Retinal pigment epithelial cell (primary cell): Measurements from ENCODE around the gene NARF.

Source experiments
- DNase-seq: peaks from one replicate; pipeline ENCODE4 v3.0.0-alpha.2; 2010; ENCODE audit warnings: low read depth
- H3K4me3 ChIP-seq: 2 replicates; pipeline ENCODE4 v1.5.1; 2011; ENCODE audit warnings: mild to moderate bottlenecking, low read length, control low read depth, moderate library complexity
- TF ChIP-seq, protein P1 (sequence below): conservative IDR thresholded peaks from 2 replicates; pipeline ENCODE4 v1.5.1; 2011; ENCODE audit warnings: low read depth, low read length, control low read depth, inconsistent platforms

The NARF gene

DNA sequence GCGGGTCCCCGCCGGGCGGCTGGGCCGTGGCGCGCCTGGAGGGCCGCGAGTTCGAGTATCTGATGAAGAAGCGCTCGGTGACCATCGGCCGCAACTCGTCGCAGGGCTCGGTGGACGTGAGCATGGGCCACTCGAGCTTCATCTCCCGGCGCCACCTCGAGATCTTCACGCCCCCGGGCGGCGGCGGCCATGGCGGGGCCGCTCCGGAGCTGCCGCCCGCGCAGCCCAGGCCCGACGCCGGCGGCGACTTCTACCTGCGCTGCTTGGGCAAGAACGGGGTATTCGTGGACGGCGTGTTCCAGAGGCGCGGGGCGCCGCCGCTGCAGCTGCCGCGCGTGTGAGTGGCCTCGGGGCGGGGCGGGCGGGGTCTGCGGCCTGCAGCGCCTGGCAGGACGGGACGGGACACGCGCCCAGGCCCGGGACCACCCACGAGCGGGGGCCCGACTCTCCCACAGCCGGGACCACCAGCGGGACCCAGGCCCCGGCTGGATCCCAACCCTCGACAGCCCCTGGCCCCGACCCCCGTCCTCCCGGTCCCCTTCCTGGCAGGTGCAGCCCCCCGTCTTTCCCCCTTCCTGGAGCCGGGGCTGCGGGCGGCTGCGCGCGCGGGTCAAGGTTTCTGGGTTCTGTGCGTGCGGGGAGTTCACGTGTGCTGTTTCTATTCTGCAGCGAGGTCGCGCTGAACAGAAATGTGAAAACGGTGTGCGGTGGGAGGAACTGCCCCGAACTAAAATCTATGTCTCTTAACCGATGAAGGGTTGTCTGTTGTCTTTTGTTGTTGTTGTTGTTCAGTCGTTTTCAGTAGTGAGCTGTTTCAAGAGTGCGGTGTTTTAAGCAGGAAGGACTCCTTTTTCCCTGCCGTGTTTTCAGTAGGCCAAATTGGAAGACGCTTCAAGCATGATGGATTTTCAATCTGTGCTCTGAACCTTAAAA lies 61.7 kb downstream of the NARF start:
- TF ChIP-seq, protein P1, sequence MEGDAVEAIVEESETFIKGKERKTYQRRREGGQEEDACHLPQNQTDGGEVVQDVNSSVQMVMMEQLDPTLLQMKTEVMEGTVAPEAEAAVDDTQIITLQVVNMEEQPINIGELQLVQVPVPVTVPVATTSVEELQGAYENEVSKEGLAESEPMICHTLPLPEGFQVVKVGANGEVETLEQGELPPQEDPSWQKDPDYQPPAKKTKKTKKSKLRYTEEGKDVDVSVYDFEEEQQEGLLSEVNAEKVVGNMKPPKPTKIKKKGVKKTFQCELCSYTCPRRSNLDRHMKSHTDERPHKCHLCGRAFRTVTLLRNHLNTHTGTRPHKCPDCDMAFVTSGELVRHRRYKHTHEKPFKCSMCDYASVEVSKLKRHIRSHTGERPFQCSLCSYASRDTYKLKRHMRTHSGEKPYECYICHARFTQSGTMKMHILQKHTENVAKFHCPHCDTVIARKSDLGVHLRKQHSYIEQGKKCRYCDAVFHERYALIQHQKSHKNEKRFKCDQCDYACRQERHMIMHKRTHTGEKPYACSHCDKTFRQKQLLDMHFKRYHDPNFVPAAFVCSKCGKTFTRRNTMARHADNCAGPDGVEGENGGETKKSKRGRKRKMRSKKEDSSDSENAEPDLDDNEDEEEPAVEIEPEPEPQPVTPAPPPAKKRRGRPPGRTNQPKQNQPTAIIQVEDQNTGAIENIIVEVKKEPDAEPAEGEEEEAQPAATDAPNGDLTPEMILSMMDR, result no peak
- peak overlapping the region; percentile 77 for H3K4me3 ChIP-seq
- DNase-seq, result no peak

DNA sequence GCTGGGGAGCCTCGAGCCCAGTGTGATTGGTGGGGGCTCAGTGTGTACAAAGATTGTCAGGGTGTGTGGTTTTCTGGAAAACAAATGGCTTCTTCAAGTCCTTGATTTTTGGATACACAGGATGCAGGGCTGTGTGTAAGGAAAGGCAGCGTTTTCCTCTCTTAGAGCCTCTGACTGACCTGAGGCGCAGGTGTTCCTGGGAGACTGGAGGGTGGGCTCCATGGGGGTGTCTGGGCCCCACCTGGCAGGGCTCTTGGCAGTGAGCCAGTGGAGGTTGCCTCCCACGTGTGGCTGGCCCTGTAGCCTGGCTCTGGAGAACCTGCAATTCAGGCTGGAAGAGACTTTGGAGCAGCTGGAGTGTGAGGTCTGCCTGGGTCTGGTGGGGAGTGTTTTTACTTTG lies 66.0 kb downstream of the NARF start:
- no peak for DNase-seq
- TF ChIP-seq, protein P1, result no peak
- H3K4me3 ChIP-seq, result no peak overlapping the region

DNA sequence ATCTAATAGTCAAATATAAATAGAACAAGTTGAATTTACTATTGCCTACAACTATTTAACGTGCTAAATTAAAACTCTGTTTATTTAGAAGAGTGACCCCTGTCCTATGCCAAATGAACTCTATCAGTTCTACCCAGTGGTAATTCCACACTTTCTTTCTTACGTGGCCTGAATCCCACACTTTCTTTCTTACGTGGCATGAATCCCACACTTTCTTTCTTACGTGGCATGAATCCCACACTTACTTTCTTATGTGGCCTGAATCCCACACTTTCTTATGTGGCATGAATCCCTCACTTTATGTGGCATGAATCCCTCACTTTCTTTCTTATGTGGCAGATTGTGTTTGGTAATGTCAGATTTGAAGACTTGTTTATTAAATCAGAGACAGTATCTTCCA lies 67.2 kb downstream of the NARF start:
- TF ChIP-seq, protein P1, result no peak
- DNase-seq, result no peak
- H3K4me3 ChIP-seq, result no peak overlapping the region

DNA sequence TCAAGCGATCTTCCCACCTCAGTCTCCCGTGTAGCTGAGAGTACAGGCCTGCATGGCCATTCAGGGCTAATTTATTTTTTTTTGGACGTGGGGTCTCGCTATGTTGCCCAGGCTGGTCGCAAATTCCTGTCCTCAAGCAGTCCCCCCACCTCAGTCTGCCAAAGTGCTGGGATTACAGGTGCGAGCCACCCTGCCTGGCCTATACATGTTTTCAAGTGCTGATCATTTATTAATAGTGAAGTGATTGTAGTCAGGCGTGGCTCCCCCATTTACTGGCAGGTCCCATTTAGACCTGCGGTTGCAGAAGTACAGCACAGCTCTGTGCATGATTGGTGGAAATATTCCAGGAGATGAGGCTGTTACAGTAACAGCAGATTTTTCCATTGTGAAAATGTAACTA lies 69.4 kb downstream of the NARF start:
- DNase-seq, result no peak

DNA sequence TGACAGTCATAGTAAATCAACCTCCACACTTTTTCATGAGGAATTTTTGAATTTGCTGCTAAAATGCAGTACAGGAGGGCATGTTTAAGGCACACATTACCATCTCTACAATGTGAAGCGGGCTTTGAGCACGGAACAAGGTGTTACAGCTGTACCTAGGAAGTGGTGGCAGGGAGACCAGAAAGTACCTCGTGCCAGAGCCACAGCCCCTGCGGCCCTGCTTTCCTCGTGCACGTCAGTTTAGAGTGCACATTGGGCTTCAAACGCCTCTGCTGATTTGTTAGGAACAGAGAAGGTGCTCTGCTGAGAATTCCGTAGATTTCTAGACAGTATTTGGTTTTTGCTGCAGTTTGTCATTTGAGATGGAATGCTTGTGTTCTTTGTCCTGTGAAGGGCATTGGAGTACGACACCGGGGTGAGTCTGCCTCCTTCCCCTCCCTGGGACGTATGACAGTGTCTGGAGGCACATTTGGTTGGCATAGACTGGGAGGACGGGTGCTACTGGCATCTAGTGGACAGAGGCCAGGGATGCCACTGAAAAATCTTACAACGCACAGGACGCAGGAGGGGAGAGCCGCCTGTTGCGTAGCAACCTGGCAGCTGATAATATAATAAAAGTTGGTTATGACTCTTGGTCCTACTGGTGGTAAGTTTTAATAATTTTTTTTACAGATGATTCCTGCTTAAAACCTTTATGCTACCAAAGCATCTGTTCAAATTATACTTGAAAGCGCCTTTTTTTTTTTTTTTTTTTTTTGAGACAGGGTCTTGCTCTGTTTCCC lies 70.1 kb downstream of the NARF start:
- DNase-seq, result no peak
- no peak overlapping the region for H3K4me3 ChIP-seq
- TF ChIP-seq, protein P1, result peak; percentile 67

More for the DNA sequence above, 69.4 kb downstream of the NARF start:
- H3K4me3 ChIP-seq, result no peak overlapping the region
- TF ChIP-seq, protein P1, result no peak

DNA sequence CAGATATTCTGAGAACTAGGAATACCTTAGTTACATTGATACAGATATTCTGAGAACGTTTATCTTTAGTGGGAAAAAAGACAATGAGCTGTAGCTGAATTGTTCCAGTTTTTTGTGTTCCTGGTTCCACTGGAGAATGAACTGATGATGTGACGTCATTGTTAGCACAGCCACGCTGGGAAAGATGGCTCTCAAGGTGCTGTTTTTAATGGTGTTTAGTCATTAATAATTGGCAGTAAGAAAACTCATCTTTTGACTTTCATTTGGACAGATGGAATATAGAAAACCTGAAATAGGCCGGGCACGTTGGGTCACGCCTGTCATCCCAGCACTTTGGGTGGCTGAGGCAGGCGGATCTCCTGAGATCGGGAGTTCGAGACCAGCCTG lies 71.4 kb downstream of the NARF start:
- no peak overlapping the region for H3K4me3 ChIP-seq
- DNase-seq, result no peak
- TF ChIP-seq, protein P1, result no peak
